GM18517 (cell line): Measurements from ENCODE around the gene SPNS2.

Experiments
- ATAC-seq: cut with Tn5 transposase; IDR thresholded peaks from one replicate; pipeline ENCODE4 v1.9.1; 2021; ENCODE audit warnings: mild to moderate bottlenecking, moderate library complexity; ENCODE audit not compliant: unreplicated experiment

Gene SPNS2

DNA sequence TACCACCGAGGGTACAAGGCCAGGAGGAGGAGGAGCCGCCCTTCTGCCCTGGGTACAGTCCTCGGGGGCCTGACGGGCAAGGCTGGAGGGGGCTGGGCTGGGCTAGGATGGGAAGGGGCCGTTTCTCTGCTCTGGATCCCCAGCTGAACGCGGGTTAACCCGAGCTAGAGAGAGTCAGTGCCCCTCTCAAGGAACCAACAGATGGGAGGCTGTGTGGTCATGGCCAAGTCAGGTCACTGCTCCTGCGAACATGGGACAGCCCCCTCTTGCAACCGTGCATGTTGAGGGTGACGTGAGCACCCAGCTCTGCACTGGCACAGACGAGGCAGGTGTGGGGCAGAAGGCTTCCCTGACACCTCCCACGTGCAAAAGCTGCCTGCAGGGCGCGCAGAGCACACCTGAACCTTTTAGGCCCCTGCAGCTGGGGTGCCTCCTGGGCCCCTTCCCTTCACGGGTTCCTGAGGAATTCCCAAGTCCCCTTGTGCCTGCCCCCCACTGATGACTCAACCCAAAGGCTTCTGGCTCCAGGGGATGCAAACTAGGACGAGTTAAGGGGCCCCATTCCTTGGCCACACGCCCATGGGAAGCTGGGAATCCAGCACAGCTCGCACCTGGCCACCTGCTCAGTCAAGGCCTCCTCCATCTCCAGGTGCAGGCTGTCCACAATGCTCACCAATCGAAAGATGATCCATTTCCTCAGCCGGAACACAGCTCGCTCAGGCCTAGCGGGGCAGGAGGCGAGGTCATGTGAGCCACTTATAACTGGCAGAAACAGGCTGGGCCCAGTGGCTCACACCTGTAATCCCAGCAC is 50.2 kb downstream of the SPNS2 start:
- ATAC-seq = no peak

DNA sequence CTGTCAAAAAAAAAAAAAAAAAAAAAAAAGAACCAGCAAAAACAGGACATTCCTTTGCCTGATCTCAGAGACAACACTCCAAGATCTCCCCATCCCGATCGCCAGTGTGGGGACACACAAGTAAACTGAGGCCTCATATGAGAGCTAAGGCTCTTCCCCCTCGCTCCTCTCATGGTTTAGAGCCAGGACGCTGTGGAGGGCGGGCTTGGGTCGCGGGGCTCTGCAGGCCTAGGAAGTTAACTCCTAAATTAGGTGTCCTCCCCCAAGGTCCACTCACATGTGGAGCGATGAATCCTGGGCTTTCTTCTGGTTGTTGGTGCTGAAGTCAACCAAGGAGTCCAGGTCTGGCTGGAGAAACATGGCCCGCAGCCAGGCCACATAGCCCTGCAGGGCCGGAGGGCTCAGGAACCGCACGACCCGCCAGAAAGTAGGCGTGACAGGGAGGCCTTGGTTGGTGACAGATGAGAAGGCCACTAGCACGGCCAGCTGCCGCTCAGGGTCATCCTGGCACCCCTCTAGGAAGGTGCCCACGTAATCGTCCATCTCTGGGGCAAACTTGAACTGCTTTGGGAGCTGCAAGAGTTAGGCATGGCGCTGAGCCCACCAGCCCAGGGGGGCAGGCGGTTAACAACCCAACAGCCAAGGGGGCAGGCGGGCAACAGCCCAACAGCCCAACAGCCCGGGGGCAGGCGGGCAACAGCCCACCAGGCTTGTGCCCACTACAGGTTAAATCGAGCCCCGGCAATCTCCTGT is 51.3 kb downstream of the SPNS2 start:
- ATAC-seq = no peak

DNA sequence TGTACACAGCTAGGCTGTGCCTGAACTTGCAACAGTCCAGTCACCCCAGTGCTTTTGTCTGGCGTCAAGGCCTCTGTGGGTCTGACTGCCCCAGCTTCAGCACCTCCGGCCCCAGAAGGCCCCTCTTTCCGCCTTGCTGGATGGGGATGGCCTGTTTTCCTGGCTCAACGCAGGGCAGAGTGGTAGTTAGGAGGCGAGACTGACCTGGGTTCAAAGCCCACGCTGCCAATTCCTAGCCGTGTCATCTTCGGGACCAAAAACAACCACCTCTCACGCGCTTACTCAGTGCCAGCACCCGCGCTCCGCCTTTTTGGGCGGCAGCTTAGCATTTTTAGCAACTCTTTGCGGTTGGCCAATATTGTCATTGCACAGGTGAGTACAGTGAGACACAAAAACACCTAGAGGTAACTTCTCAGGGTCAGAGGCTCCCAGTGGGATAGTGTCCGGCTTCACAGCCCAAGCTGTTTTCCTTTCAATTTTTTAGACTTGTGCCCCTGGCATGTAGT is 51.9 kb downstream of the SPNS2 start:
- ATAC-seq = no peak

- ATAC-seq = no peak
Measured at GRCh38 chr17:4551141-4551540, 52.5 kb downstream of the SPNS2 start.

- ATAC-seq = no peak
Measured at GRCh38 chr17:4551796-4552525, 53.3 kb downstream of the SPNS2 start.

DNA sequence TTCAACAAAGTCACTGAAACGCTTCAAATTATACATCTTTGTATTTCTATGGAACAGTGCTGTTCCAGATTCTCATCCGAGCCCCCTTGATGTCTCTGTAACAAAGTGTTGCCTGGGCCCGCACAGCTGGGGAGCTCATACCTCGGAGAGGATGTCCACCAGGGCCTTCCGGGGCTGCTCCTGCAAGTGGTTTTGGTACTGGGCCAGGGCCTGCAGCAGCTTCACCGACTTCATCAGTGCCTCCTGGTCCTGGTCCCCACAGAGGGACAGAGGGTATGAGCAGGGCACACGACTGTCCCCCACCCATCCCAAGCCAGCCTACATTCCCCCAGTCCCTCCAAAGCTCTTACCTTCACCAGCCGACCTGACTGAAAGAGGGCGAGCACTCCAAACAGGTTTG is 55.0 kb downstream of the SPNS2 start:
- ATAC-seq = no peak

DNA sequence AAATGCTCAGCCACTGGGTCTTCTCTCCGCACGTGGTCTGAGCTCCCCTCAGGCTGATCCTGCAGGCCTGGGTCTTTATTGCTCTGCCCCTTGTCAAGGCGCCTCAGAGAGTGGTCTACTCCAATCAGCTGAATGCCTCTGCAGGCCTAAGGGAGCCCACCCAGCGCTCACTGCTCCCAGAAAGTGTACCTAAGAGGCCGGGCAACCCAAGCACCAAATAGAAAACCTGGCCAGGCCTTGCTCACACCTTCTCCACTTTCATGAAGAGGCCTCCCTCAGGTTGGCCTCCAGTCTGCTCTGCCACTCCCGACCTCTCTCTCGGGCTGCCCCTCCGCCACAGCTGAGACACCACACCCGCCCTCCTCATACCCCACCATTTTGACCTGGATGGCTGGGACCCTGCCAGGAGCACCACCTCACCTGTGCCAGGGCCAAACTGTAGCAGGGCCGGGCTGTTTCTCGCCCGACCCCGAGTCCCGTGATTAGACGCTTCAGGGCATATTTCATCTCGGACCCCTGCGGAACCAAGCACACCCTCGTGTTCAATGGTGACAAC is 55.8 kb downstream of the SPNS2 start:
- ATAC-seq = no peak

GRCh38 chr17:4554997-4555799 is 56.5 kb downstream of the SPNS2 start, which contains the start of gene MYBBP1A:
Gene MYBBP1A (minus strand): TSS chr17:4555384. CDS start chr17:4555324, 60 bp downstream.
- ATAC-seq = peak; percentile 74

GRCh38 chr17:4555873-4556759 is 57.4 kb downstream of the SPNS2 start:
- ATAC-seq = no peak

DNA sequence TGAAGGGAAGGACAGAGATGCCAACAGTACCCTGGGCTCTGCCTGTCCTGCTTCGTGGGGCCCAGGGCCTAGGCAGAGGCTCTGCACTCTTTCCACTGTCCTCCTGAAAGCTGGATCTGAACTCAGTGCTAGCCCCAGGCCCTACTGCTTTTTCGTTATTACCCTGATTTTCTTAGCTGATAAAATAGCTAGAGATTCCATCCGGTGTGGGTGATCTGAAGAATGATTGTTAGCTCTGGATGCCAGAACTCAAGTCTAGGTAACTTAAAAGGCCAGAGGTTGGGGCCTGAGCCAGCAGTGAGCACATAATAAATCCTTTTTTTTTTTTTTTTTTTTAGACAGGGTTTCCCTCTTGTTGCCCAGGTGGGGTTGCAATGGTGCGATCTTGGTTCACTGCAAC is 58.3 kb downstream of the SPNS2 start:
- ATAC-seq = no peak

GRCh38 chr17:4557626-4558346 is 59.1 kb downstream of the SPNS2 start:
- no peak for ATAC-seq

DNA sequence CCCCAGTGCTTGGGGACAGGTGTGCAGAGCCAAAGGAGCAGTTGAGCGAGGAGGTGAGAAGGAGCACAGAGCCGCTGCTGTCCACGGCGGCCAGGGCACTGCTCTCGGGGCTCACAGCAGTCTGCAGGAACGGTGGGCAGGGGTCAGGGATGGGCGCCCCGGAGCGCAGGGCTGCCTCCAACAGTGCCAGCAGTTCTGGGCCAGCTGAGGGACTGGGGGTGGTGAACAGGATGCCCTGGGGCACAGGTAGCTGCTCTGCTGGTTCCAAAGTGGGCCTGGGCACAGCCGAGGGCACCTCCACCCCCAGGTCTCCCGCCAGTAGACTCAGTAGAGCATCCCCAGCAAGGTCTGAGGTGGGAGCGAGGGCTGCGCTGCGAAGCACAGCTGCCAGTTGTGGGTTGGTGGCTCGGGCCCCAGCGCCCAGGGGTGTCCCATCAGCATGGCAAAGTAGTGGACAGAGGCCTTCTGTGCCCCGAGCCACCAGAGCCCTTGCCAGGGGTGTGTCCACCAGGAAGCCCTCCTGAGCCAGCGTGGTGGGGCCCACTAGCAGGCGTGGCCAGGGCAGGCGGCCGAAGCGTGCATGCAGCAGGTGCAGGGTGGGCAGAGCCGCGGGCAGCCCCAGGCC is 59.8 kb downstream of the SPNS2 start:
- ATAC-seq = no peak

- no peak for ATAC-seq
Measured at GRCh38 chr17:4559139-4559791, 60.6 kb downstream of the SPNS2 start.

DNA sequence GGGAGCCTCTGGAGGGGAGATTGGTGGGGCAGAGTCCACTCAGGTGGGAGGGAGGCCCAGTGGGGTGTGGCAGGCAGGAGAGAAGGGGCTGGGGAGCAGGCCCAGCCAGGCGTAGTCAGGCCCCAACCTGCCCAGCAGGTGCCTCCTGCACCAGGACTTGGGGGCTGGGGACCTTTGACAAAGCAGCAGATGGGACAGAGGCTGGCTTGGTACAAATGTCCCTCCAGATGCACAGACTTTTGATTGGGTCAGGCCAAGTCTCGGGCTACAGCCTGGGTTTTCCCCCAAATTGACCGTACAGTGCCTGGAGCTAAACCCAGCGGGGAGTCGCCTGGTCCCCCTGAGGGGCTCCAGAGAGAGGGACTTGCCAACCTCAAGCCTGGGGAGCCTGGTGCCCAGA is 61.3 kb downstream of the SPNS2 start:
- no peak for ATAC-seq

DNA sequence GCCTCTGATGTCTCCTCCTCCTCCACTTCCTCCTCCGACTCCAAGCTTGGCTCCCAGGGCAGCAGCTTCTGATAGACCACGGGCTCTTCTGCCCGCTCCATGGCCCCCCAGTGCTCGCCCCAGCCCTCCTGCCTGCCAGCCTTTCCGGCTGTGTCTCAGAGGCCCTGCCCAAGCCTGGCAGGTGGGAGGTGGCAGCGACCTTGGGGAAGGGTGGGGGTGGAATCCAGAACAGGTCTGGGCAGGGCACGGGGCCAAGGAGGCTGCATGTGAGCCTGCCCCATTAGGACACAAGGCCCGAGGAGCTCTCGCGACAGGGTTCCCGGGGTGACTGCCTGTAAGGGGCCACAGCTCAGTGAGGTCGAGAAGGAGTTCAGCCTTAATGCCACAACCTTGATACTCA is 61.7 kb downstream of the SPNS2 start, which contains the start of gene GGT6:
Gene GGT6, minus strand, starts transcription at position 157 of the 400 bp plus-strand sequence. Its CDS starts 56 bp downstream, at position 101.
- ATAC-seq = no peak

- no peak for ATAC-seq
Measured at GRCh38 chr17:4560837-4561256, 62.2 kb downstream of the SPNS2 start.
